Upper lobe of left lung (tissue), 4 donors: Measurements from ENCODE around the gene MICAL2.

Experiments
- CTCF ChIP-seq, 6 experiments: fragments of 450-650 bp in 4 of 6; fragments of 200-600 bp in 2 of 6; sonication (generic) in 2 of 6; IDR thresholded peaks; one replicate each; pipeline ENCODE4 v1.5.1; 2016 to 2019; ENCODE audit warnings: antibody characterized with exemption in 6 of 6
- POLR2A ChIP-seq, 4 donors: fragments of 450-650 bp; IDR thresholded peaks; one replicate each; pipeline ENCODE4 v1.5.1; 2016 to 2017; ENCODE audit warnings: antibody characterized with exemption in 4 of 4, mild to moderate bottlenecking in 2 of 4

DNA sequence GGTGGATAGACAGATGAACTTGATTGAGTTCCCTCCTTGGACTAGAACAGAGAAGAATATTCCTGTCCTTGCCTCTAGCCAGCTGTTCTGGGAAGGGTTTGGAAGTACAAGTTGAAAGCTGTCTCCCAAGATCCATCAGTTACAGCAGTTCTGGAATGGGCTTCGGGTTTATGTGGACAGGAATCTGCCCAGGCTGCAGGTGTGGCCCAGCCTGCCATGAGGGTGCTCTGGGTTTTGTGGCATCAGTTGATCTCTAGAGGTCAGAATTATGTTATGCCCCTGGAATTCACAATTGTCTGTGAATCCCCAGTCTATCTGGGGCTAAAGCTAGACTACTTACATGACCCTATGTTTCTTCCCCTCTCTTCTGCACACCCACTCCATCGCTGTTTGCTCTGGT, 4.9 kb upstream of the MICAL2 start:
- TF ChIP-seq CTCF (IDR thresholded peaks at IDR 0.05) (no peak), POLR2A (IDR thresholded peaks at IDR 0.05) (no peak)
